Measurements from ENCODE around the gene TRPV2. TPM values are rescaled to one million over a fixed set of nuclear protein-coding genes. Genes with fewer than 3 reads are reported as not detected.

Gene TRPV2
- total RNA-seq, 2 experiments from 2014 or later, result 34.4 to 40.2 TPM

- no peak for DNase-seq
- Mint-ChIP-seq H3K27me3 (no peaks in the 10 kb centered on the region), H3K36me3 (no peaks in the 10 kb centered on the region), H3K4me1 (no peaks in the 10 kb centered on the region), H3K4me3 (no peak overlapping the region), H3K27ac (no peak overlapping the region), H3K9me3 (no peaks in the 10 kb centered on the region)
Observed at GRCh38 chr17:16480995-16481394, 65.6 kb downstream of the TRPV2 start.

GRCh38 chr17:16482253-16482652 lies 66.9 kb downstream of the TRPV2 start:
- H3K4me1 Mint-ChIP-seq, result no peaks in the 10 kb centered on the region
- no peak overlapping the region for H3K27ac Mint-ChIP-seq
- no peaks in the 10 kb centered on the region for H3K9me3 Mint-ChIP-seq
- no peaks in the 10 kb centered on the region for H3K36me3 Mint-ChIP-seq
- no peak overlapping the region for H3K4me3 Mint-ChIP-seq
- no peak for DNase-seq
- H3K27me3 Mint-ChIP-seq, result no peaks in the 10 kb centered on the region

- H3K36me3 Mint-ChIP-seq, result no peaks in the 10 kb centered on the region
- H3K9me3 Mint-ChIP-seq, result no peaks in the 10 kb centered on the region
- H3K27ac Mint-ChIP-seq, result no peak overlapping the region
- no peak overlapping the region for H3K4me3 Mint-ChIP-seq
- no peaks in the 10 kb centered on the region for H3K27me3 Mint-ChIP-seq
- no peaks in the 10 kb centered on the region for H3K4me1 Mint-ChIP-seq
- DNase-seq, result no peak
Observed at GRCh38 chr17:16483021-16483645, 67.8 kb downstream of the TRPV2 start.

GRCh38 chr17:16484445-16485175 lies 69.2 kb downstream of the TRPV2 start:
- H3K4me1 Mint-ChIP-seq, result no peaks in the 10 kb centered on the region
- no peak for DNase-seq
- H3K36me3 Mint-ChIP-seq, result no peaks in the 10 kb centered on the region
- H3K27ac Mint-ChIP-seq, result no peak overlapping the region
- H3K9me3 Mint-ChIP-seq, result no peaks in the 10 kb centered on the region
- no peaks in the 10 kb centered on the region for H3K27me3 Mint-ChIP-seq
- no peak overlapping the region for H3K4me3 Mint-ChIP-seq

Other genes starting within 250 kb of the TRPV2 start
- gene NCOR1, start 200.0 kb upstream of the TRPV2 start, total RNA-seq, result 100 to 1,000 TPM; 122 to 131 TPM
- gene PIGL, start 198.4 kb upstream of the TRPV2 start, total RNA-seq, result 10 to 100 TPM; 29.9 to 31.3 TPM
- gene CENPV, start 62.1 kb upstream of the TRPV2 start, total RNA-seq, result 100 to 1,000 TPM; 145 to 154 TPM
- gene UBB, start 34.5 kb upstream of the TRPV2 start, total RNA-seq, result 1,000 to 10,000 TPM; 1,498 to 1,547 TPM
- 1 to 10 TPM; 1.5 to 1.7 TPM for gene LRRC75A, start 76.6 kb downstream of the TRPV2 start, total RNA-seq
- 1 to 10 TPM; 7.2 to 9.8 TPM for gene ZNF287, start 153.6 kb downstream of the TRPV2 start, total RNA-seq
- gene ZNF624, start 238.3 kb downstream of the TRPV2 start, total RNA-seq, result 1 to 10 TPM; 3.9 to 4.0 TPM